Anterior cingulate cortex (tissue), 58 donors: Measurements from ENCODE around the gene NARF.
A peak's percentile ranks its signal among the peaks of the same experiment; 100 is the strongest.
"Not testable (repeated sequence)": the region's sequence is repeated elsewhere in the genome, so short reads cannot be mapped to it uniquely, and the experiment has no call there.

ENCODE experiments used
- DNase-seq, 58 donors: peaks; one replicate each; lab custom pipeline; 2025; lab: John Stamatoyannopoulos, UW

NARF gene

GRCh38 chr17:82494236-82495055 lies 35.9 kb downstream of the NARF start:
- peak; percentile 17 to 95 (median 84) for DNase-seq

GRCh38 chr17:82495844-82496528 lies 37.4 kb downstream of the NARF start:
- DNase-seq, result no peak

GRCh38 chr17:82496529-82497434 lies 38.2 kb downstream of the NARF start:
- DNase-seq, result peak; percentile 51 to 99 (median 92)

GRCh38 chr17:82497483-82498405 lies 39.2 kb downstream of the NARF start:
- DNase-seq, result peak in 23 of 58 donors; percentile 26 to 64 (median 47)

GRCh38 chr17:82502207-82502606 lies 43.7 kb downstream of the NARF start:
- DNase-seq, result no peak

GRCh38 chr17:82503094-82503727 lies 44.7 kb downstream of the NARF start:
- no peak for DNase-seq

- DNase-seq, result no peak
These were observed 45.3 kb downstream of the NARF start for GRCh38 chr17:82503728-82504308.

GRCh38 chr17:82505296-82505695 lies 46.8 kb downstream of the NARF start:
- no peak for DNase-seq

GRCh38 chr17:82506402-82506801 lies 47.9 kb downstream of the NARF start:
- DNase-seq, result not testable (repeated sequence)

- no peak for DNase-seq
These were observed 49.2 kb downstream of the NARF start for GRCh38 chr17:82507631-82508175.

- DNase-seq, result not testable (repeated sequence)
These were observed 53.1 kb downstream of the NARF start for GRCh38 chr17:82511642-82512041.

GRCh38 chr17:82513864-82514263 lies 55.3 kb downstream of the NARF start:
- DNase-seq, result not testable (repeated sequence)

GRCh38 chr17:82517230-82517865 lies 58.8 kb downstream of the NARF start:
- DNase-seq, result no peak

GRCh38 chr17:82518826-82519810 lies 60.6 kb downstream of the NARF start, which contains the start of gene FOXK2:
TSS of gene FOXK2 (plus strand) at chr17:82519732. CDS start at chr17:82519889, 157 bp downstream.
- DNase-seq, result peak; percentile 35 to 94 (median 87)

GRCh38 chr17:82519971-82520903 lies 61.7 kb downstream of the NARF start:
- peak in 12 of 58 donors; percentile 5 to 41 (median 18) for DNase-seq
